Eye (tissue), 1 donor: ENCODE measurements around the gene FARP1.

Experiments
- DNase-seq: peaks from one replicate; pipeline ENCODE4 v3.0.0-alpha.2; 2015

FARP1 gene

GRCh38 chr13:98203646-98204326 is 60.9 kb downstream of the FARP1 start:
- DNase-seq = no peak

GRCh38 chr13:98204546-98204945 is 61.7 kb downstream of the FARP1 start:
- no peak for DNase-seq

- DNase-seq = peak; percentile 44
Measured at GRCh38 chr13:98206946-98207345, 64.1 kb downstream of the FARP1 start.

GRCh38 chr13:98207416-98207815 is 64.5 kb downstream of the FARP1 start:
- no peak for DNase-seq

GRCh38 chr13:98208606-98209005 is 65.7 kb downstream of the FARP1 start:
- no peak for DNase-seq

- DNase-seq = no peak
Measured at GRCh38 chr13:98212763-98213162, 69.9 kb downstream of the FARP1 start.

GRCh38 chr13:98213354-98213753 is 70.5 kb downstream of the FARP1 start:
- no peak for DNase-seq

GRCh38 chr13:98214008-98214643 is 71.2 kb downstream of the FARP1 start:
- DNase-seq = peak; percentile 49

GRCh38 chr13:98214707-98215106 is 71.8 kb downstream of the FARP1 start:
- peak; percentile 35 for DNase-seq

- DNase-seq = no peak
Measured at GRCh38 chr13:98215508-98215907, 72.6 kb downstream of the FARP1 start.

GRCh38 chr13:98216135-98216565 is 73.3 kb downstream of the FARP1 start:
- DNase-seq = no peak

- DNase-seq = no peak
Measured at GRCh38 chr13:98216711-98217285, 73.9 kb downstream of the FARP1 start.

GRCh38 chr13:98217597-98217996 is 74.7 kb downstream of the FARP1 start:
- no peak for DNase-seq

GRCh38 chr13:98219685-98220084 is 76.8 kb downstream of the FARP1 start:
- DNase-seq = no peak

GRCh38 chr13:98220271-98220791 is 77.4 kb downstream of the FARP1 start:
- peak; percentile 19 for DNase-seq

GRCh38 chr13:98221234-98221633 is 78.3 kb downstream of the FARP1 start:
- peak; percentile 43 for DNase-seq

GRCh38 chr13:98222081-98222554 is 79.2 kb downstream of the FARP1 start:
- DNase-seq = no peak

GRCh38 chr13:98222816-98223215 is 79.9 kb downstream of the FARP1 start:
- DNase-seq = no peak

- DNase-seq = no peak
Measured at GRCh38 chr13:98223741-98224140, 80.8 kb downstream of the FARP1 start.

- no peak for DNase-seq
Measured at GRCh38 chr13:98224557-98224956, 81.7 kb downstream of the FARP1 start.

GRCh38 chr13:98225036-98225940 is 82.4 kb downstream of the FARP1 start:
- DNase-seq = no peak

GRCh38 chr13:98226496-98226895 is 83.6 kb downstream of the FARP1 start:
- no peak for DNase-seq
